HEK293 (cell line): ENCODE data around the gene AK5.
A peak's percentile ranks its signal among the peaks of the same experiment; 100 is the strongest.

Source experiments
- CTCF ChIA-PET: fragments of 350-600 bp; formaldehyde crosslinking; extraction: SDS; loops from one replicate; lab custom pipeline; 2021; ENCODE audit warnings: antibody characterized with exemption; lab: Yijun Ruan, JAX
- POLR2A ChIA-PET: fragments of 300-600 bp; formaldehyde crosslinking; extraction: SDS; loops from one replicate; lab custom pipeline; 2020; ENCODE audit warnings: antibody characterized with exemption, inconsistent platforms; lab: Yijun Ruan, JAX
- H3K27ac ChIP-seq: fragments of 200-500 bp; sonication (Bioruptor generic); 2 replicates; pipeline ENCODE4 v1.5.1; 2014; ENCODE audit warnings: low read depth, low read length, control low read depth, inconsistent platforms; ENCODE audit errors: extremely low read depth
- H3K36me3 ChIP-seq, 2 experiments: fragments of 200-500 bp in 1 of 2; sonication (Bioruptor generic) in 1 of 2; 1 replicate in 1 of 2; 2 replicates in 1 of 2; pipeline ENCODE4 v1.5.1; 2014 to 2017; ENCODE audit warnings: inconsistent platforms in 2 of 2, low read length in 2 of 2; ENCODE audit not compliant: control insufficient read depth in 2 of 2, insufficient read depth in 1 of 2
- H3K4me1 ChIP-seq: fragments of 200-500 bp; sonication (Bioruptor generic); 2 replicates; pipeline ENCODE4 v1.5.1; 2014; ENCODE audit warnings: mild to moderate bottlenecking, low read length, inconsistent platforms; ENCODE audit not compliant: control insufficient read depth, insufficient read depth
- H3K4me3 ChIP-seq: 2 replicates; pipeline ENCODE4 v1.5.1; 2011; ENCODE audit warnings: low read depth, mild to moderate bottlenecking, control low read depth, low read length, moderate library complexity
- H3K9me3 ChIP-seq: fragments of 200-500 bp; sonication (Bioruptor generic); 2 replicates; pipeline ENCODE4 v1.5.1; 2014; ENCODE audit warnings: low read depth, low read length, inconsistent platforms; ENCODE audit not compliant: control insufficient read depth, insufficient read depth
- EGR2 ChIP-seq: fragments of 450-650 bp; formaldehyde crosslinking; IDR thresholded peaks from 2 replicates; pipeline ENCODE4 v1.5.1; 2016; ENCODE audit warnings: low read depth, missing biosample characterization, missing genetic modification characterization
- GLIS1 ChIP-seq: fragments of 450-650 bp; formaldehyde crosslinking; IDR thresholded peaks from 2 replicates; pipeline ENCODE4 v1.5.1; 2016; ENCODE audit warnings: missing biosample characterization, missing genetic modification characterization
- GLIS2 ChIP-seq: fragments of 450-650 bp; formaldehyde crosslinking; IDR thresholded peaks from 2 replicates; pipeline ENCODE4 v1.5.1; 2016; ENCODE audit warnings: missing biosample characterization, missing genetic modification characterization
- PBX3 ChIP-seq: sonication (generic); formaldehyde crosslinking; IDR thresholded peaks from 2 replicates; pipeline ENCODE4 v1.8.1; 2022; ENCODE audit warnings: mild to moderate bottlenecking, moderate library complexity, missing genetic modification reagents
- PRDM1 ChIP-seq: fragments of 450-650 bp; formaldehyde crosslinking; IDR thresholded peaks from 2 replicates; pipeline ENCODE4; 2016; ENCODE audit warnings: missing biosample characterization, missing genetic modification characterization
- SALL2 ChIP-seq: fragments of 450-650 bp; formaldehyde crosslinking; IDR thresholded peaks from 2 replicates; pipeline ENCODE4 v1.5.0; 2017; ENCODE audit warnings: missing biosample characterization, mild to moderate bottlenecking, missing genetic modification characterization, borderline replicate concordance
- ZBTB20 ChIP-seq: fragments of 450-650 bp; formaldehyde crosslinking; IDR thresholded peaks from 2 replicates; pipeline ENCODE4 v1.5.1; 2016; ENCODE audit warnings: missing biosample characterization, missing genetic modification characterization
- ZFHX2 ChIP-seq: fragments of 450-650 bp; formaldehyde crosslinking; conservative IDR thresholded peaks from 2 replicates; pipeline ENCODE4 v1.5.1; 2016; ENCODE audit warnings: missing biosample characterization, missing genetic modification characterization
- ZFP3 ChIP-seq: fragments of 450-650 bp; formaldehyde crosslinking; IDR thresholded peaks from 2 replicates; pipeline ENCODE4 v1.5.1; 2016; ENCODE audit warnings: low read depth, missing biosample characterization, missing genetic modification characterization
- ZFP41 ChIP-seq: fragments of 450-650 bp; formaldehyde crosslinking; IDR thresholded peaks from 2 replicates; pipeline ENCODE4 v1.5.1; 2016; ENCODE audit warnings: missing biosample characterization, missing genetic modification characterization, borderline replicate concordance
- ZFP69B ChIP-seq: fragments of 450-650 bp; formaldehyde crosslinking; IDR thresholded peaks from 2 replicates; pipeline ENCODE4 v1.5.1; 2016; ENCODE audit warnings: missing biosample characterization, missing genetic modification characterization
- ZIC2 ChIP-seq: fragments of 450-650 bp; formaldehyde crosslinking; IDR thresholded peaks from 2 replicates; pipeline ENCODE4 v1.5.1; 2016; ENCODE audit warnings: missing biosample characterization, missing genetic modification characterization
- ZNF404 ChIP-seq: fragments of 450-650 bp; formaldehyde crosslinking; IDR thresholded peaks from 2 replicates; pipeline ENCODE4 v1.5.1; 2017; ENCODE audit warnings: missing biosample characterization, missing genetic modification characterization
- ZNF416 ChIP-seq: fragments of 450-650 bp; formaldehyde crosslinking; IDR thresholded peaks from 2 replicates; pipeline ENCODE4 v1.5.1; 2016; ENCODE audit warnings: missing biosample characterization, missing genetic modification characterization
- ZNF555 ChIP-seq: fragments of 450-650 bp; formaldehyde crosslinking; conservative IDR thresholded peaks from 2 replicates; pipeline ENCODE4 v1.5.1; 2017; ENCODE audit warnings: missing biosample characterization, mild to moderate bottlenecking, missing genetic modification characterization, inconsistent platforms
- ZNF561 ChIP-seq: fragments of 450-650 bp; IDR thresholded peaks from 2 replicates; pipeline ENCODE4 v1.5.1; 2018; ENCODE audit warnings: missing biosample characterization, missing genetic modification characterization, borderline replicate concordance
- ZNF623 ChIP-seq: fragments of 450-650 bp; formaldehyde crosslinking; IDR thresholded peaks from 2 replicates; pipeline ENCODE4 v1.5.1; 2016; ENCODE audit warnings: missing biosample characterization, missing genetic modification characterization
- TF ChIP-seq, protein P1 (sequence below): fragments of 450-650 bp; formaldehyde crosslinking; IDR thresholded peaks from 2 replicates; pipeline ENCODE4 v1.5.1; 2016; ENCODE audit warnings: missing biosample characterization, missing genetic modification characterization

The AK5 gene

DNA sequence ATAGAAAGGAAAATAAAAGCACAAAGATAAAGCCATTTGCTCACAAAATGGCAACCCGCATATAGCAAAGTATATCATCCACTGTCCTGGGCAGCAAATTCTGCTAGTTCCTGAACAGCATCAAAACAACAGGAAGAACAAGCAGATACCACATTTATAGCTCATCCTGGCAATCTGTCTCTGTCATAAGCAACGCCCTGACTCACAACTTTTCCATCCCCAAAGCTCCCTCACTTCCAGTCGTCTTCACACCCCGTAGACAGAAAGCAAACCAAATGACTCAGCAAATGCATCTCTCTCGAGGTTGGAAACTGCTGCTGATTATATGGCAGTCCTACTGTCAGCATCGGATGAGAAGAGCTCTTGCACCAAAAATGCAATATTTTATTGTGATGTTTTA is 65.8 kb downstream of the AK5 start:
- Histone ChIP-seq H3K4me3 (no peak overlapping the region), H3K36me3 (no peaks in the 10 kb centered on the region), H3K27ac (no peak overlapping the region), H3K4me1 (no peaks in the 10 kb centered on the region; the same call in 1 of the 2 replicates), H3K9me3 (no peaks in the 10 kb centered on the region)
- POLR2A ChIA-PET: no interaction called here
- CTCF ChIA-PET: no interaction called here
- TF ChIP-seq, protein P1, sequence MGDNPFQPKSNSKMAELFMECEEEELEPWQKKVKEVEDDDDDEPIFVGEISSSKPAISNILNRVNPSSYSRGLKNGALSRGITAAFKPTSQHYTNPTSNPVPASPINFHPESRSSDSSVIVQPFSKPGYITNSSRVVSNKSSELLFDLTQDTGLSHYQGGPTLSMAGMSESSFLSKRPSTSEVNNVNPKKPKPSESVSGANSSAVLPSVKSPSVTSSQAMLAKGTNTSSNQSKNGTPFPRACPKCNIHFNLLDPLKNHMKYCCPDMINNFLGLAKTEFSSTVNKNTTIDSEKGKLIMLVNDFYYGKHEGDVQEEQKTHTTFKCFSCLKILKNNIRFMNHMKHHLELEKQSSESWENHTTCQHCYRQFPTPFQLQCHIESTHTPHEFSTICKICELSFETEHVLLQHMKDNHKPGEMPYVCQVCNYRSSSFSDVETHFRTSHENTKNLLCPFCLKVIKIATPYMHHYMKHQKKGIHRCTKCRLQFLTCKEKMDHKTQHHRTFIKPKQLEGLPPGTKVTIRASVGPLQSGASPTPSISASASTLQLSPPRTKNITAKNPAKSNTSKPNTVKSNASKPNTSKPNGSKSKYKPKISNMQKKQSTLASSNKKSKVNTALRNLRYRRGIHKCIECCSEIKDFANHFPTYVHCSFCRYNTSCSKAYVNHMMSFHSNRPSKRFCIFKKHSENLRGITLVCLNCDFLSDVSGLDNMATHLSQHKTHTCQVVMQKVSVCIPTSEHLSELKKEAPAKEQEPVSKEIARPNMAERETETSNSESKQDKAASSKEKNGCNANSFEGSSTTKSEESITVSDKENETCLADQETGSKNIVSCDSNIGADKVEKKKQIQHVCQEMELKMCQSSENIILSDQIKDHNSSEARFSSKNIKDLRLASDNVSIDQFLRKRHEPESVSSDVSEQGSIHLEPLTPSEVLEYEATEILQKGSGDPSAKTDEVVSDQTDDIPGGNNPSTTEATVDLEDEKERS (tag by site-specific recombination): no peak
- no peak for TF ChIP-seq ZFP69B
- peak; percentile 41; the same call in 1 of the 2 replicates for TF ChIP-seq ZBTB20 (tag by site-specific recombination)

- TF ChIP-seq ZNF555 (tag by site-specific recombination): no peak
- TF ChIP-seq ZFHX2 (tag by site-specific recombination): peak; percentile 82
- TF ChIP-seq ZFP41 (tag by site-specific recombination): no peak
- TF ChIP-seq EGR2 (tag by site-specific recombination): peak; percentile 84
- ChIA-PET CTCF (no interaction called here), POLR2A (no interaction called here)
Measured at GRCh38 chr1:77348549-77348948, 66.7 kb downstream of the AK5 start.

GRCh38 chr1:77349275-77349674 is 67.5 kb downstream of the AK5 start:
- no peaks in the 10 kb centered on the region for H3K9me3 ChIP-seq
- no peak overlapping the region for H3K4me3 ChIP-seq
- no peaks in the 10 kb centered on the region for H3K36me3 ChIP-seq
- no peak for TF ChIP-seq GLIS1
- TF ChIP-seq PBX3 (CRISPR knock-in tag): no peak
- no peak for TF ChIP-seq ZNF404 (tag by site-specific recombination)
- TF ChIP-seq ZNF623 (tag by site-specific recombination): no peak
- TF ChIP-seq ZNF561 (tag by site-specific recombination): no peak
- no peak for TF ChIP-seq ZFP3 (tag by site-specific recombination)
- no peak for TF ChIP-seq PRDM1 (tag by site-specific recombination)
- TF ChIP-seq SALL2 (tag by site-specific recombination): no peak
- no peak for TF ChIP-seq GLIS2 (tag by site-specific recombination)
- no peak for TF ChIP-seq ZIC2 (tag by site-specific recombination)
- TF ChIP-seq ZFHX2 (tag by site-specific recombination): no peak
- no peak for TF ChIP-seq ZNF416 (tag by site-specific recombination)
- no peaks in the 10 kb centered on the region; the same call in 1 of the 2 replicates for H3K4me1 ChIP-seq
- POLR2A ChIA-PET: no interaction called here
- CTCF ChIA-PET: no interaction called here
- no peak overlapping the region for H3K27ac ChIP-seq

More at GRCh38 chr1:77348549-77348948, 66.7 kb downstream of the AK5 start:
- Histone ChIP-seq H3K36me3 (no peaks in the 10 kb centered on the region), H3K27ac (no peak overlapping the region), H3K9me3 (no peaks in the 10 kb centered on the region), H3K4me3 (no peak overlapping the region), H3K4me1 (no peaks in the 10 kb centered on the region; the same call in 1 of the 2 replicates)
